RWPE1 (cell line): ENCODE measurements around the gene OSBPL6.
A peak's percentile ranks its signal among the peaks of the same experiment; 100 is the strongest.
"Not testable (repeated sequence)": the region's sequence is repeated elsewhere in the genome, so short reads cannot be mapped to it uniquely, and the experiment has no call there.

Experiments used
- CTCF ChIA-PET: fragments of 350-600 bp; sonication (Branson Sonifier 250); formaldehyde crosslinking; extraction: SDS; loops from one replicate; lab custom pipeline; 2021; lab: Yijun Ruan, JAX
- POLR2A ChIA-PET: fragments of 400-600 bp; formaldehyde crosslinking; extraction: SDS; loops from one replicate; lab custom pipeline; 2020; ENCODE audit warnings: antibody characterized with exemption; ENCODE audit not compliant: low non-redundant PET; lab: Yijun Ruan, JAX
- DNase-seq: peaks from one replicate; pipeline ENCODE4 v3.0.0; 2012; ENCODE audit warnings: low spot score
- H3K27ac ChIP-seq: fragments of 450-650 bp; 2 replicates; pipeline ENCODE4 v1.5.1; 2017
- TF ChIP-seq, protein P1 (sequence below): fragments of 450-650 bp; conservative IDR thresholded peaks from 2 replicates; pipeline ENCODE4 v1.5.1; 2017; ENCODE audit warnings: low read depth, mild to moderate bottlenecking

Gene OSBPL6

DNA sequence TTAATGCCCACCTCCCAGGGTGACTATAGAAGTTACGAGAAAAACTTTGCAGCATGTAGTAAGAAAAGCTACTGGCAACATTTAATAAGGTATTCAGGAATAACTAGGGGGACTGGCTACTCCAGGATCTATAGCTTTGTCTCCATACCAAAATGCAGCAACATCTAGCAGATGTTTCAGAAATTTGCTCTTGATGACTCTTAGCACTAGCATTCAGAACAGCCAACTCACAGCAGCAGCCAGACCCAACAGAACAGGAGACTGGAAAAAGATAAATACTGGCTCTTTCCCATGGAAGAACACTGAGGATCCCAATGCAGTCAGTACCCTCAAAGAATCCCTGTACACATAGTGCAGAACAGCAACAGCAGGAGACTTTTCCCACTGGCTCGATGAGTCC is 151.6 kb downstream of the OSBPL6 start:
- CTCF ChIA-PET = no interaction called here
- no peak for DNase-seq

DNA sequence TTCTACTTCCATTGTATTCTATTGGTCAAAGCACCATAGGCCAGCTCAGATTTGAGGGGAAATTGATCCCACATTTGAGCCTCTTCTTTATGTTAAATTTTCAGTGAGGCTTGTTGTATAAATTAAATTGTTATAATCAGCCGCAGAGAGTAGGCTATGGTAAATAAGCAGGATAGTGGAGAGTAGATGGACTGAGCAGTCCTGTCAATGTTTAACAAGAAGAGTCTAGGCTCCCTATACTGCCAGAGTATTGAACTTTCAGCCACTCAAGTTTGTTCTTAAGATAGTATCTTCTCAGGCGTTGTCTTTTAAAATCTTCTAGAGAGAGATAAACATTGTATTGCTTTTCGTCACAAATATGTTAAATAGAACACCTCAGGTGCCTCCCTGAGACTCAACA is 155.7 kb downstream of the OSBPL6 start:
- DNase-seq = no peak
- CTCF ChIA-PET = interaction anchor here (0.6 kb wide), 2 partner anchors 48 to 61 kb away, joined by 3 read pairs; no protein-coding TSS in a partner anchor
- TF ChIP-seq, protein P1, sequence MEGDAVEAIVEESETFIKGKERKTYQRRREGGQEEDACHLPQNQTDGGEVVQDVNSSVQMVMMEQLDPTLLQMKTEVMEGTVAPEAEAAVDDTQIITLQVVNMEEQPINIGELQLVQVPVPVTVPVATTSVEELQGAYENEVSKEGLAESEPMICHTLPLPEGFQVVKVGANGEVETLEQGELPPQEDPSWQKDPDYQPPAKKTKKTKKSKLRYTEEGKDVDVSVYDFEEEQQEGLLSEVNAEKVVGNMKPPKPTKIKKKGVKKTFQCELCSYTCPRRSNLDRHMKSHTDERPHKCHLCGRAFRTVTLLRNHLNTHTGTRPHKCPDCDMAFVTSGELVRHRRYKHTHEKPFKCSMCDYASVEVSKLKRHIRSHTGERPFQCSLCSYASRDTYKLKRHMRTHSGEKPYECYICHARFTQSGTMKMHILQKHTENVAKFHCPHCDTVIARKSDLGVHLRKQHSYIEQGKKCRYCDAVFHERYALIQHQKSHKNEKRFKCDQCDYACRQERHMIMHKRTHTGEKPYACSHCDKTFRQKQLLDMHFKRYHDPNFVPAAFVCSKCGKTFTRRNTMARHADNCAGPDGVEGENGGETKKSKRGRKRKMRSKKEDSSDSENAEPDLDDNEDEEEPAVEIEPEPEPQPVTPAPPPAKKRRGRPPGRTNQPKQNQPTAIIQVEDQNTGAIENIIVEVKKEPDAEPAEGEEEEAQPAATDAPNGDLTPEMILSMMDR = no peak
- no peak overlapping the region for H3K27ac ChIP-seq
- POLR2A ChIA-PET = no interaction called here

More for the DNA sequence above, 151.6 kb downstream of the OSBPL6 start:
- TF ChIP-seq, protein P1 = no peak
- H3K27ac ChIP-seq = no peak overlapping the region
- POLR2A ChIA-PET = no interaction called here

DNA sequence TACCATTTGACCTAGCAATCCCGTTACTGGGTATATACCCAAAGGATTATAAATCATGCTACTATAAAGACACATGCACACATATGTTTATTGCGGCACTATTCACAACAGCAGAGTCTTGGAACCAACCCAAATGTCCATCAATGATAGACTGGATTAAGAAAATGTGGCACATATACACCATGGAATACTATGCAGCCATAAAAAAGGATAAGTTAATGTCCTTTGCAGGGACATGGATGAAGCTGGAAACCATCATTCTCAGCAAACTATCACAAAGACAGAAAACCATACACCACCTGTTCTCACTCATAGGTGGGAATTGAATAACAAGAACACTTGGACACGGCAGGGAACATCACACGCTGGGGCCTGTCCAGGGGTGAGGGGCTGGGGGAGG is 163.4 kb downstream of the OSBPL6 start:
- CTCF ChIA-PET, DNase-seq, POLR2A ChIA-PET, H3K27ac ChIP-seq: not testable (repeated sequence)

DNA sequence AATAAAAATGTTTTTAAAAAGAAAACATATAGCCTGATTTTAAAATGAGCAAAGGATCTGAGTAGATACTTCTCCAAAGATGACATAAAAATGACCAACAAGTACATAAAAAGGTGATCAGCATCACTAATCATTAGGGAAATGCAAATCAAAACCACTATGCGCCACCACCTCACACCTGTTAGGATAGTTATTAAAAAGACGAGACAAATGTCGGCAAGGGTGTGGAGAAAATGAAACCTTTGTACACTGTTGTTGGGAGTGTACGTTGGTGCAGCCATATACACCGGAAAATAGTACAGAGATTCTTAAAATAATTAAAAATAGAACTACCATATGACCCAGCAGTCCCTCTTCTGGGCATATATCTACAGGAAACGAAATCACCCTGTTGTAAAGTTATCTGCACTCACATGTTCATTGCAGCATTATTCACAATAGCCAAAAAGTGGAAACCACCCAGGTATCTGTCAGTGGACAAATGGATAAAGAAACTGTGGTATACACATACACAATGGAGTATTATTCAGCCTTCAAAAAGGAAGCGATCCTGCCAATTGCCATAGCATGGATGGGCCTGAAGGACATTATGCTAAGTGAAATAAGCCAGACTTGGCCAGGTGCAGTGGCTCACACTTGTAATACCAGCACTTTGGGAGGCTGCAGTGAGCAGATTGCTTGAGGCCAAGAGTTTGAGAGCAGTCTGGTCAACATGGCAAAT is 165.0 kb downstream of the OSBPL6 start:
- no peak overlapping the region for H3K27ac ChIP-seq
- ChIA-PET POLR2A (no interaction called here), CTCF (no interaction called here)
- TF ChIP-seq, protein P1 = no peak
- DNase-seq = no peak

DNA sequence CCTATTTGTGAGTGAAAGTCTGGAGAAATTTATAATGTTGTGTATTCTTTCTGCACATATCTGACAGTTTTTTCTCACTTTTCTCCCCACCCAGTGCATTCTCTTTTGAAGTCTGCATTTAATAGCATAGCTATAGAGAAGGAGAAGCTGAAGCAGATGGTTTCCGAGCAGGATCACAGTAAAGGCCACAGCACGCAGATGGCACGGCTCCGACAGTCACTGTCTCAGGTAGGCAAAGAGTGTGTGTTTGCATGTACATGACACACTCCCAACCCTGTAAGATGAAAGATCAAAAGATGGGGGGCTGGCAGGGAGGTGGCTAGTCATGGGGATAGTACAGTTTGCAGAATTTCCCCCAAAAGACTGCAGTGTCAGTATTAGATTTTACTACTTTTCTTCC is 167.3 kb downstream of the OSBPL6 start:
- ChIA-PET POLR2A (no interaction called here), CTCF (no interaction called here)
- H3K27ac ChIP-seq = no peak overlapping the region
- DNase-seq = no peak
- TF ChIP-seq, protein P1 = no peak

DNA sequence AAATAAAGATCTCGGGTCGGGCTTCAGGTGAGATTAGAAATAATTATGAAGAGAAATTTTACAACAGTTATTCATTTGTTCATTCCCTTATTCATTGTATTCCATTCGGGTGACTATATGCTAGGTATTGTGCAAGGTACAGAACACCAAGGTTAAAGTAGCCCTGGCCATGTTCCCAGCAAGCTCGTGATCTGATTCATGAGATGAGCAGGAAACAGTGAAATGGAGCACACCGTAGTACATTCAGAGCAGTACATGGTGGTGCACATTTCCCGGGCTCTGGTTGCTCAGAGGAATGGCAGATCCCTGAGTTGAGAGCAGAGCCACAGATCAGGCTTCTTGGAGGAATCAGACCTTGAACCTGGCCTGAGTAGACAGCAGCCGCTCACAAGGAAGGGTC is 168.9 kb downstream of the OSBPL6 start:
- peak; percentile 88 for DNase-seq
- CTCF ChIA-PET = no interaction called here

DNA sequence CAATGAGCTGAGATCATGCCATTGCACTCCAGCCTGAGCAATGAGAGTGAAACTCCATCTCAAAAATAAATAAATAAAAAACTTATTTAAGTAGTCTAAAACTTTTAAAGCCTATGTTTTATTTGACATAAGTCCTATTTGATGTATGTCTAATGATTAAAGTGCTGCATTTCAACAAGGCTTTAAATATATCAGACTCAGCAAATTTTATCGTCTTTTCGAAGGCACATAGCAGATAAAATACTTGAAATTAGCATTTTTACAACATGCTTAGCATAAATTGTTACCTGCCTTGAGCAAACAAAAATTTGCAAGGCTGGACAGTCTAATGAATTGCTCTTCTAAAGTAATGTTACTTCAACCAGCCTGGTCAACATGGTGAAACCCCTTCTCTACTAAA is 170.8 kb downstream of the OSBPL6 start:
- POLR2A ChIA-PET = no interaction called here
- DNase-seq = no peak
- TF ChIP-seq, protein P1 = no peak
- CTCF ChIA-PET = interaction anchor here (0.6 kb wide), 1 partner anchor 150 kb away, joined by 3 read pairs; no protein-coding TSS in a partner anchor
- no peak overlapping the region for H3K27ac ChIP-seq

More for the DNA sequence above, 168.9 kb downstream of the OSBPL6 start:
- TF ChIP-seq, protein P1 = no peak
- POLR2A ChIA-PET = no interaction called here
- H3K27ac ChIP-seq = peak overlapping the region; percentile 76
